Prostate gland (tissue), 2 donors: Measurements from ENCODE around the gene ATP9A. TPM values are rescaled to one million over a fixed set of nuclear protein-coding genes. Genes with fewer than 3 reads are reported as not detected.
A peak's percentile ranks its signal among the peaks of the same experiment; 100 is the strongest.

Experiments
- DNase-seq: peaks from one replicate; pipeline ENCODE4 v3.0.0-alpha.2; 2019; ENCODE audit warnings: low spot score
- H3K27ac ChIP-seq, 2 donors: fragments of 200-600 bp; sonication (generic); 2 replicates each; pipeline ENCODE4 v1.5.1; 2017 to 2019
- H3K27me3 ChIP-seq: fragments of 200-600 bp; sonication (generic); replicated peaks from 2 replicates; pipeline ENCODE4 v1.5.1; 2019; ENCODE audit not compliant: insufficient read depth
- H3K36me3 ChIP-seq, 2 donors: fragments of 200-600 bp; sonication (generic); 1 replicate in 1 of 2; 2 replicates in 1 of 2; pipeline versions ENCODE4 v1.5.1 to v1.8.1; 2017 to 2019
- H3K4me1 ChIP-seq: fragments of 200-600 bp; sonication (generic); replicated peaks from 2 replicates; pipeline ENCODE4 v1.5.1; 2019
- H3K4me3 ChIP-seq, 2 donors: fragments of 200-600 bp; sonication (generic); 2 replicates each; pipeline ENCODE4 v1.5.1; 2017 to 2019
- H3K9me3 ChIP-seq: fragments of 200-600 bp; sonication (generic); 2 replicates; pipeline ENCODE4 v1.5.1; 2017
- CTCF ChIP-seq, 4 experiments: fragments of 200-600 bp in 2 of 4; fragments of 450-650 bp in 2 of 4; sonication (generic) in 2 of 4; IDR thresholded peaks; 1 replicate in 3 of 4; 2 replicates in 1 of 4; pipeline ENCODE4 v1.5.1; 2016 to 2019; ENCODE audit warnings: antibody characterized with exemption in 4 of 4, mild to moderate bottlenecking in 2 of 4, moderate library complexity in 2 of 4
- POLR2A ChIP-seq: fragments of 450-650 bp; IDR thresholded peaks from one replicate; pipeline ENCODE4 v1.6.1; 2016; ENCODE audit warnings: antibody characterized with exemption, mild to moderate bottlenecking
- POLR2AphosphoS5 ChIP-seq: sonication (generic); formaldehyde crosslinking; IDR thresholded peaks from one replicate; pipeline ENCODE4 v1.6.1; 2017; ENCODE audit warnings: antibody characterized with exemption
- WGBS: methylation state at CpG from one replicate; pipeline ENCODE4 v1.1.5; 2018; 5-methylcytosine and 5-hydroxymethylcytosine counted together
- intact Hi-C: fragments of 100-400 bp; cut with DNase I; formaldehyde crosslinking; loops from one replicate; pipeline ENCODE4 v1.14.2; 2022
- total RNA-seq, 2 donors: library from RNA; depleted of rRNA; stranded (reverse); fragments of >200 nt; gene quantifications; one replicate each; pipeline ENCODE4 v1.1.0, GENCODE V29; 2016

Gene ATP9A
- total RNA-seq, 2 donors from 2014 or later = 35.1 to 118 TPM

GRCh38 chr20:51720384-51720783 lies 47.8 kb downstream of the ATP9A start:
- no peak for TF ChIP-seq POLR2AphosphoS5
- TF ChIP-seq POLR2A = no peak
- TF ChIP-seq CTCF (IDR thresholded peaks at IDR 0.05) = no peak

GRCh38 chr20:51715856-51716185 lies 52.4 kb downstream of the ATP9A start:
- 38% methylated on average over 1 of the region's 1 CpG for WGBS
- intact Hi-C loops = no loop called here
- H3K9me3 ChIP-seq = no peaks in the 10 kb centered on the region
- H3K4me1 ChIP-seq = no peaks in the 10 kb centered on the region
- H3K4me3 ChIP-seq = no peak overlapping the region
- TF ChIP-seq POLR2A = no peak
- no peak for TF ChIP-seq CTCF (IDR thresholded peaks at IDR 0.05)
- no peak for TF ChIP-seq POLR2AphosphoS5
- peak overlapping the region in 1 of 2 donors; percentile 10 for H3K27ac ChIP-seq
- H3K36me3 ChIP-seq = no peaks in the 10 kb centered on the region
- H3K27me3 ChIP-seq = no peaks in the 10 kb centered on the region
- DNase-seq = no peak

More at GRCh38 chr20:51720384-51720783, 47.8 kb downstream of the ATP9A start:
- Histone ChIP-seq H3K27ac (no peak overlapping the region), H3K9me3 (no peaks in the 10 kb centered on the region), H3K4me3 (no peak overlapping the region), H3K4me1 (no peaks in the 10 kb centered on the region), H3K36me3 (no peaks in the 10 kb centered on the region), H3K27me3 (no peaks in the 10 kb centered on the region)
- 95% methylated on average over 9 of the region's 9 CpGs for WGBS
- intact Hi-C loops = no loop called here
- DNase-seq = no peak

- DNase-seq = no peak
- Histone ChIP-seq H3K27me3 (no peaks in the 10 kb centered on the region), H3K36me3 (no peaks in the 10 kb centered on the region), H3K9me3 (no peaks in the 10 kb centered on the region), H3K4me3 (no peak overlapping the region), H3K4me1 (no peaks in the 10 kb centered on the region), H3K27ac (peak overlapping the region; percentile 10 to 16)
- intact Hi-C loops = no loop called here
- no peak for TF ChIP-seq POLR2A
- TF ChIP-seq POLR2AphosphoS5 = peak; percentile 9
- WGBS = 20% methylated on average over 10 of the region's 10 CpGs
Observed at GRCh38 chr20:51715163-51715855, 52.9 kb downstream of the ATP9A start.

- DNase-seq = no peak
- Histone ChIP-seq H3K36me3 (no peaks in the 10 kb centered on the region), H3K27me3 (no peaks in the 10 kb centered on the region), H3K4me3 (no peak overlapping the region), H3K4me1 (no peaks in the 10 kb centered on the region), H3K9me3 (no peaks in the 10 kb centered on the region), H3K27ac (no peak overlapping the region)
- intact Hi-C loops = no loop called here
- WGBS = 88% methylated on average over 4 of the region's 4 CpGs
- no peak for TF ChIP-seq POLR2AphosphoS5
- TF ChIP-seq CTCF (IDR thresholded peaks at IDR 0.05) = no peak
- TF ChIP-seq POLR2A = no peak
Observed at GRCh38 chr20:51713213-51713598, 55.0 kb downstream of the ATP9A start.

- H3K27ac ChIP-seq = no peak overlapping the region
- intact Hi-C loops = no loop called here
- DNase-seq = no peak
- no peaks in the 10 kb centered on the region for H3K4me1 ChIP-seq
- H3K9me3 ChIP-seq = no peaks in the 10 kb centered on the region
- H3K27me3 ChIP-seq = no peaks in the 10 kb centered on the region
- peak in 2 of 4 experiments; percentile 24 to 38 for TF ChIP-seq CTCF (IDR thresholded peaks at IDR 0.05)
- TF ChIP-seq POLR2AphosphoS5 = no peak
- no peaks in the 10 kb centered on the region for H3K36me3 ChIP-seq
- no peak overlapping the region for H3K4me3 ChIP-seq
- 78% methylated on average over 24 of the region's 24 CpGs for WGBS
Observed at GRCh38 chr20:51712501-51713212, 55.5 kb downstream of the ATP9A start.
